ENCODE results near the gene MTO1.

- TF ChIP-seq CTCF (conservative IDR thresholded peaks at IDR 0.05; ENCODE audit: low read depth in 2 of 2) (no peak), EZH2phosphoT487 (IDR thresholded peaks at IDR 0.05; ENCODE audit: unreplicated experiment) (no peak), CREB1 (CRISPR knock-in tag; IDR thresholded peaks at IDR 0.05; ENCODE audit: low read depth) (no peak), POLR2AphosphoS5 (IDR thresholded peaks at IDR 0.05; ENCODE audit: low read depth) (no peak), STAT1 (IDR thresholded peaks at IDR 0.05; ENCODE audit: unreplicated experiment) (no peak), EZH2 (IDR thresholded peaks at IDR 0.05; ENCODE audit: low read depth, unreplicated experiment) (no peak), ZNF331 (CRISPR knock-in tag; IDR thresholded peaks at IDR 0.05; ENCODE audit: low read depth) (no peak)
- TF ChIP-seq, protein P1, sequence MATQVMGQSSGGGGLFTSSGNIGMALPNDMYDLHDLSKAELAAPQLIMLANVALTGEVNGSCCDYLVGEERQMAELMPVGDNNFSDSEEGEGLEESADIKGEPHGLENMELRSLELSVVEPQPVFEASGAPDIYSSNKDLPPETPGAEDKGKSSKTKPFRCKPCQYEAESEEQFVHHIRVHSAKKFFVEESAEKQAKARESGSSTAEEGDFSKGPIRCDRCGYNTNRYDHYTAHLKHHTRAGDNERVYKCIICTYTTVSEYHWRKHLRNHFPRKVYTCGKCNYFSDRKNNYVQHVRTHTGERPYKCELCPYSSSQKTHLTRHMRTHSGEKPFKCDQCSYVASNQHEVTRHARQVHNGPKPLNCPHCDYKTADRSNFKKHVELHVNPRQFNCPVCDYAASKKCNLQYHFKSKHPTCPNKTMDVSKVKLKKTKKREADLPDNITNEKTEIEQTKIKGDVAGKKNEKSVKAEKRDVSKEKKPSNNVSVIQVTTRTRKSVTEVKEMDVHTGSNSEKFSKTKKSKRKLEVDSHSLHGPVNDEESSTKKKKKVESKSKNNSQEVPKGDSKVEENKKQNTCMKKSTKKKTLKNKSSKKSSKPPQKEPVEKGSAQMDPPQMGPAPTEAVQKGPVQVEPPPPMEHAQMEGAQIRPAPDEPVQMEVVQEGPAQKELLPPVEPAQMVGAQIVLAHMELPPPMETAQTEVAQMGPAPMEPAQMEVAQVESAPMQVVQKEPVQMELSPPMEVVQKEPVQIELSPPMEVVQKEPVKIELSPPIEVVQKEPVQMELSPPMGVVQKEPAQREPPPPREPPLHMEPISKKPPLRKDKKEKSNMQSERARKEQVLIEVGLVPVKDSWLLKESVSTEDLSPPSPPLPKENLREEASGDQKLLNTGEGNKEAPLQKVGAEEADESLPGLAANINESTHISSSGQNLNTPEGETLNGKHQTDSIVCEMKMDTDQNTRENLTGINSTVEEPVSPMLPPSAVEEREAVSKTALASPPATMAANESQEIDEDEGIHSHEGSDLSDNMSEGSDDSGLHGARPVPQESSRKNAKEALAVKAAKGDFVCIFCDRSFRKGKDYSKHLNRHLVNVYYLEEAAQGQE (IDR thresholded peaks at IDR 0.05; ENCODE audit: unreplicated experiment) = no peak
Measured at GRCh38 chr6:73538116-73538779, 76.7 kb downstream of the MTO1 start.
